Lower leg skin (tissue), 4 donors: ENCODE results near the gene OLIG3. TPM values are rescaled to one million over a fixed set of nuclear protein-coding genes. Genes with fewer than 3 reads are reported as not detected.

Experiments
- DNase-seq, 2 donors: peaks; one replicate each; pipeline ENCODE4 v3.0.0-alpha.2; 2019; ENCODE audit warnings: low spot score in 2 of 2
- H3K4me3 ChIP-seq: fragments of 200-600 bp; sonication (generic); 2 replicates; pipeline ENCODE4 v1.5.1; 2017; ENCODE audit warnings: mild to moderate bottlenecking, low read depth; ENCODE audit not compliant: poor library complexity, severe bottlenecking
- CTCF ChIP-seq, 3 donors: fragments of 450-650 bp; IDR thresholded peaks; one replicate each; pipeline ENCODE4 v1.5.1; 2016; ENCODE audit warnings: antibody characterized with exemption in 3 of 3, mild to moderate bottlenecking in 3 of 3, moderate library complexity in 2 of 3
- POLR2A ChIP-seq, 2 donors: fragments of 450-650 bp; IDR thresholded peaks; one replicate each; pipeline ENCODE4 v1.6.1; 2016 to 2017; ENCODE audit warnings: antibody characterized with exemption in 2 of 2, mild to moderate bottlenecking in 1 of 2, moderate library complexity in 1 of 2
- WGBS, 2 donors: methylation state at CpG; one replicate each; pipeline ENCODE4 v1.1.5; 2018; 5-methylcytosine and 5-hydroxymethylcytosine counted together
- intact Hi-C: fragments of 100-400 bp; cut with DNase I; formaldehyde crosslinking; loops from one replicate; pipeline ENCODE4 v1.15.0; 2023; ENCODE audit warnings: low total_unique reads
- total RNA-seq, 4 donors: library from RNA; depleted of rRNA; stranded (reverse); fragments of >200 nt; gene quantifications; one replicate each; pipeline ENCODE4 v1.1.0, GENCODE V29; 2016

The OLIG3 gene
- under 1 TPM in 1 of 4 donors, not detected in 3; 0.10 TPM for total RNA-seq

GRCh38 chr6:137494281-137494987, at the start of gene OLIG3:
OLIG3 (minus strand) TSS chr6:137494394; CDS start chr6:137494170, 224 bp downstream.
- TF ChIP-seq CTCF (IDR thresholded peaks at IDR 0.05) (no peak), POLR2A (IDR thresholded peaks at IDR 0.05) (no peak)
- intact Hi-C loops: no loop called here
- 13 to 14% methylated on average over 23 of the region's 23 CpGs for WGBS, 2 donors
- H3K4me3 ChIP-seq: no peak within 1 kb of the TSS
- no peak for DNase-seq

- no peak for TF ChIP-seq POLR2A (IDR thresholded peaks at IDR 0.05)
- no peak for TF ChIP-seq CTCF (IDR thresholded peaks at IDR 0.05)
- 35 to 48% methylated on average over 2 of the region's 2 CpGs for WGBS, 2 donors
- H3K4me3 ChIP-seq: no peak overlapping the region
- DNase-seq: no peak
- intact Hi-C loops: no loop called here
Measured at GRCh38 chr6:137543114-137543513, 48.9 kb upstream of the OLIG3 start.

- DNase-seq: no peak
Measured at GRCh38 chr6:137542713-137543112, 48.5 kb upstream of the OLIG3 start.

GRCh38 chr6:137541534-137542063, 47.4 kb upstream of the OLIG3 start:
- DNase-seq: no peak
- H3K4me3 ChIP-seq: no peak overlapping the region
- no peak for TF ChIP-seq CTCF (IDR thresholded peaks at IDR 0.05)
- no peak for TF ChIP-seq POLR2A (IDR thresholded peaks at IDR 0.05)
- intact Hi-C loops: no loop called here
- 81 to 85% methylated on average over 4 of the region's 4 CpGs for WGBS, 2 donors

More at GRCh38 chr6:137542713-137543112, 48.5 kb upstream of the OLIG3 start:
- no peak overlapping the region for H3K4me3 ChIP-seq
- WGBS, 2 donors: 55 to 74% methylated on average over 1 of the region's 1 CpG
- intact Hi-C loops: no loop called here
- TF ChIP-seq CTCF (IDR thresholded peaks at IDR 0.05) (no peak), POLR2A (IDR thresholded peaks at IDR 0.05) (no peak)

GRCh38 chr6:137536104-137536773, 42.0 kb upstream of the OLIG3 start:
- intact Hi-C loops: no loop called here
- no peak for TF ChIP-seq POLR2A (IDR thresholded peaks at IDR 0.05)
- no peak for TF ChIP-seq CTCF (IDR thresholded peaks at IDR 0.05)
- DNase-seq: no peak
- 86 to 87% methylated on average over 6 of the region's 6 CpGs for WGBS, 2 donors
- H3K4me3 ChIP-seq: no peak overlapping the region
